ENCODE results near the gene CD4.
"Not testable (repeated sequence)": the region's sequence is repeated elsewhere in the genome, so short reads cannot be mapped to it uniquely, and the experiment has no call there.

The CD4 gene

DNA sequence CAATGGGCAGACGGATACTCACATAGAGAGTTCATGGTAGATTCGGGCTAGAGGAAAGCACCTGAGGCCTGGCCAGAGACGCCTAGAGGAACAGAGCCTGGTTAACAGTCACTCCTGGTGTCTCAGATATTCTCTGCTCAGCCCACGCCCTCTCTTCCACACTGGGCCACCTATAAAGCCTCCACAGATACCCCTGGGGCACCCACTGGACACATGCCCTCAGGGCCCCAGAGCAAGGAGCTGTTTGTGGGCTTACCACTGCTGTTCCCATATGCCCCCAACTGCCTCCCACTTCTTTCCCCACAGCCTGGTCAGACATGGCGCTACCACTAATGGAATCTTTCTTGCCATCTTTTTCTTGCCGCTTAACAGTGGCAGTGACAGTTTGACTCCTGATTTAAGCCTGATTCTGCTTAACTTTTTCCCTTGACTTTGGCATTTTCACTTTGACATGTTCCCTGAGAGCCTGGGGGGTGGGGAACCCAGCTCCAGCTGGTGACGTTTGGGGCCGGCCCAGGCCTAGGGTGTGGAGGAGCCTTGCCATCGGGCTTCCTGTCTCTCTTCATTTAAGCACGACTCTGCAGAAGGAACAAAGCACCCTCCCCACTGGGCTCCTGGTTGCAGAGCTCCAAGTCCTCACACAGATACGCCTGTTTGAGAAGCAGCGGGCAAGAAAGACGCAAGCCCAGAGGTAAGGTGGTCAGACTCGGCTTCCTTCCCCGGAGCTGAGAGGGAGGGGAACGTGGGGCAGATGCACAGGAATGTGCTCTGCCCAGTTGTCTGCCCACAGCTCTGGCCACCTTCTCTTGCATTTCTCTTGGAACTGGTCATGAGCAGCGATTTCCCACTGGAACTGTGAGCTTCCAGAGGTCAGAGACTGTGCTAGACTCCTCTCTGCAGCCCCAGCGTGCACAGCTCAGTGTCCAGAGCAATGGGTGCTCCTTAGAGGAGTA, at the start of gene CD4:
TSS of gene CD4 (plus strand) at position 557 of the 953 bp plus-strand sequence. CDS start 10,611 bp downstream, outside the sequence.
- in situ Hi-C loops (cut with MboI; ENCODE audit: low sequenced_read_pairs) = no loop called here

DNA sequence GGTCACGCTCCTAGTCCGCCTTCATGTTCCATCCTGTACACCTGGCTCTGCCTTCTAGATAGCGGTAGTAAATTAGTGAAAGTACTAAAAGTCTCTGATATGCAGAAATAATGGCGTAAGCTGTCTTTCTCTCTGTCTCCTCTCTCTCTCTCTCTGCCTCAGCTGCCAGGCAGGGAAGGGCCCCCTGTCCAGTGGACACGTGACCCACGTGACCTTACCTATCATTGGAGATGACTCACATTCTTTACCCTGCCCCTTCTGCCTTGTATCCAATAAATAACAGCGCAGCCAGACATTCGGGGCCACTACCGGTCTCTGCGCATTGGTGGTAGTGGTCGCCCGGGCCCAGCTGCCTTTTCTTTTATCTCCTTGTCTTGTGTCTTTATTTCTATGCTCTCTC, 47.2 kb upstream of the CD4 start:
- in situ Hi-C loops (cut with MboI; ENCODE audit: low sequenced_read_pairs) = not testable (repeated sequence)

DNA sequence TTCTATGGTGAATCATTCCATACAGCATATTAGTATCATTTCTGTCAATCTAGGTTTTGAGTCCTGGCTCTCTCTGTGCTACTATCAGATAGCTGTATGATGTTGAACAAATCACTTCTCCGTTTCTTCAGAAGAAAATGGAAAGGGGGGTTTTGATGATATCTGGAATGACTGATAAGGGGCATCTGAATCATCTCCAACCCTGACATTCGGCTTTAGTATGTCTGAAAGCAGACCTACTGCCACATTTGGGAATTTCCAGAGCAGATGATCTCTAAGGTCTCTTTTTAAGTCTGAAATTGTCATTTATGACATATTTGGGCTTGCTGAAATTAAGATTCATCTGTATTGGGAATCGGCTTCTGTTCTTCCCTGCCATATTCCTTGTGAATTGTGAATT, 46.5 kb upstream of the CD4 start:
- in situ Hi-C loops (cut with MboI; ENCODE audit: low sequenced_read_pairs) = no loop called here

DNA sequence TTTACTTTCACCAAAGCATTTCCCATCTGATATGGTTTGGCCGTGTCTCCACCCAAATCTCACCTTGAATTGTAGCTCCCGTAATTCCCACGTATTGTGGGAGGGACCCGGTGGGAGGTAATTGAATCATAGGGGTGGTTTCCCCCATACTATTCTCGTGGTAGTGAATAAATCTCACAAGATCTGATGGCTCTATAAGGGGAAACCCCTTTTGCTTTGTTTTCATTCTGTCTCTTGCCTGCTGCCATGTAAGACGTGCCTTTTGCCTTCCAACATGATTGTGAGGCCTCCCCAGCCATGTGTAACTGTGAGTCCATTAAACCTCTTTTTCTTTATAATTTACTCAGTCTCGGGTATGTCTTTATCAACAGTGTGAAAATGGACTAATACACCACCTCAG, 46.0 kb upstream of the CD4 start:
- in situ Hi-C loops (cut with MboI; ENCODE audit: low sequenced_read_pairs) = not testable (repeated sequence)

DNA sequence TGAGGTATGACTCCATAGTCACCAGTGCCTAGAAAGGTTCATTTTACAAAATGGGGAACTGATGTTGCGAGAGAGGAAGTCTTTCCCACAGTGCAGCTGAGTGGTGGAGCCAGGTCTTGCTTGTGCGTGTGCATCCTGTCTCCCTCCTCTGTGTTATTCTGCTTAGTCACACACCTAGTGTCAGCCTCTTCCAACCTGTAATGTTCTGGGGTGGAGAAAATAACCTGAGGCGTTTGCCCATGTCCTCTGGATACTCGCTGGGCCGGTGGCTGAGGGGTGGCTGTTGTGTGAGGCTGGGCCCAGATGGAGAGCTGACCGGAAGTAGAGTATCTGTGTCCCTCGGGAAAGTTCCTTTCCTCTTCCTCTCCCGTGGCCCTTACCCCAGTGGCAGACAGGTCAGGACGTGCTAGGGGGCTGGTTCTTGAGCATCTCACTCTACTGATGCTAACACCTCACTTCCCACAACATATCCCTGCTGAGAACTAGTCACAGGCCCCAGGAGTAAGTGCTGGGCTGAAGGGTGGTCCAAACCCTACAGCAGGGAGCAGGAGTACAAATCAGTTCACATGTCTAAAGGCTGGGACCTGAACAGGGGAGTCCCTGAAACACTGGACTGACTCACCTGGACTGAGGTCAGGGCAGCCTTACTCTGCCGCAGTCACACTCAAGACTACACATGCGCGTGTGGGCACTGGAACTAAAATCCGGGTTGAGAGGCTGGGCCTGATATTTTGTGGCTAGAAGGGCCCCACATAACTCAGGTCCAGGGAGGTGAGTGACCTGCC, 43.4 kb upstream of the CD4 start:
- in situ Hi-C loops (cut with MboI; ENCODE audit: low sequenced_read_pairs) = no loop called here

DNA sequence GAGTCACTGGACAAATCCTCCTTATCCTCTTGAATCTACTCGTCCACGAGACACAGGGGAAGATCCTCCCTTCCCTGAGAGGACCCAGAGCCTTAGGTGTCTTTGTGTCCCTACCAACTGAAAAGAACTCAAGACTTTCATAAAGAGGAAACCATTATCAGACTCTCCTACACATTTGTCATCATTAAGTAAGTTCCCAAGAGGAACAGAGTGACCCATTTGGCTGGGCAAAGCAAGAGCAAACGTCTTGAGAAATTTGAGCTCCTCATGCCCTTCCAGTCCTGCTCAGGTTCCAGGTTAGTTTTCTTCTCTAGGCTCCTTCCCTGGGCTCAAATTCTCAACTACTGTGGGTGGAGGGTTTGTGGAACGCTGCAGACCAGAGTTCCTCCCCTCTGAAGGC, 42.1 kb upstream of the CD4 start:
- in situ Hi-C loops (cut with MboI; ENCODE audit: low sequenced_read_pairs) = no loop called here

DNA sequence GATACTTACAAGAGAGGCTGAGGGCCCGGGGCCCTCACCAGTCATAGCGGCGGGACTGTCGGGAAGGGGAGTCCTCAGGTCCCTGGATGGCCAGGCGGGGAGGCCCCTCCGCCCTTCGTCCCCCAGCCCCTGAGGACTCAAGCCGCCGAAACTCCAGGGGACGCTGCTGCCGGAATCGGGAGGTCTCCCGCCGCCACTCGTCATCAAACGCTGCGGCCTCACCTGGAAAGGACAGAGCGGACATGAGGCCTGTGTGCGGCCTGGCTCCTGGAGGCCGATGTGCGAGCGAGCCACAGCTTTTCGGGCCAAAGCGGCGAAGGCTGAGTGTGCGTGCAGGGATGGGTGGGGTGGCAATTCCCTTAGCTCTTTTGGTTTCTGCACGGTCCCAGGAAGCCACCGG, 40.6 kb upstream of the CD4 start:
- in situ Hi-C loops (cut with MboI; ENCODE audit: low sequenced_read_pairs) = no loop called here

DNA sequence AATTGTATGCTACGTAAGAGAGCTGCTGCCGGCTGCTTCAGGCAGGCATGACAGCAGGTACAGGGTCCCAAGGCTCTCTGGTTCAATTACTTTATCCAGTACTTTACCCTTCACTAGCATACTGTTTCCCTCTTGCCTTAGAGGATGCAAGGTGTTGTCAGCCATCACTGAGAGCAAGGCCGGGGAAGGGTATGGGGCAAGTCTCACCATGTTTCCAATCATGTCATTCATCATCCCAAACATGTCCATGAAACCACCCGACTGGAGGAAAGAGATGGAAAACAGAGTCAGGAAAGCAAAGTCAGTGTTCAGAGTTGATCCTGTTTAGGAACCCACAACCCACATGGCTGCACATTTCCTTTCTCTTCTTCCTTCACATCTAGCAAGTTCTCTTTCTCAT, 38.8 kb upstream of the CD4 start:
- in situ Hi-C loops (cut with MboI; ENCODE audit: low sequenced_read_pairs) = no loop called here

DNA sequence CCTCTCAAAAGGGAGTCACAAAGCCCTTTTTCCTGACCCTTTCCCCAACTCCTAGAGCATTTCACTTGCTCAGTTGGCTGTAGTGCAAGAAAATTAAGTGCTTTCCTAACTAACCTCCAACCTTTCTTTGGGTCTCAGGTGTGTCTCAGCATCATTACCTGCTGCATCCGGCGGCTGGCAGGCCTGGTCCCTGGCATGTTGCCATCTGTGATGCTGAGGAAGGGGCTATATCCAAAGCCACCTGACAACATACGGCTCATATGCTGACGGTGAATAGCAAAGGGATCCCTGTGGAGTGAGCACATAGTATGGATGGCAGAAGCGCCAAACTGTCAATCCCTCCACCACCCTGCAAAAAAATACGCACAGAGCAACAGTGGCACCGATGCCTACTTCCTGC, 37.6 kb upstream of the CD4 start:
- in situ Hi-C loops (cut with MboI; ENCODE audit: low sequenced_read_pairs) = no loop called here

DNA sequence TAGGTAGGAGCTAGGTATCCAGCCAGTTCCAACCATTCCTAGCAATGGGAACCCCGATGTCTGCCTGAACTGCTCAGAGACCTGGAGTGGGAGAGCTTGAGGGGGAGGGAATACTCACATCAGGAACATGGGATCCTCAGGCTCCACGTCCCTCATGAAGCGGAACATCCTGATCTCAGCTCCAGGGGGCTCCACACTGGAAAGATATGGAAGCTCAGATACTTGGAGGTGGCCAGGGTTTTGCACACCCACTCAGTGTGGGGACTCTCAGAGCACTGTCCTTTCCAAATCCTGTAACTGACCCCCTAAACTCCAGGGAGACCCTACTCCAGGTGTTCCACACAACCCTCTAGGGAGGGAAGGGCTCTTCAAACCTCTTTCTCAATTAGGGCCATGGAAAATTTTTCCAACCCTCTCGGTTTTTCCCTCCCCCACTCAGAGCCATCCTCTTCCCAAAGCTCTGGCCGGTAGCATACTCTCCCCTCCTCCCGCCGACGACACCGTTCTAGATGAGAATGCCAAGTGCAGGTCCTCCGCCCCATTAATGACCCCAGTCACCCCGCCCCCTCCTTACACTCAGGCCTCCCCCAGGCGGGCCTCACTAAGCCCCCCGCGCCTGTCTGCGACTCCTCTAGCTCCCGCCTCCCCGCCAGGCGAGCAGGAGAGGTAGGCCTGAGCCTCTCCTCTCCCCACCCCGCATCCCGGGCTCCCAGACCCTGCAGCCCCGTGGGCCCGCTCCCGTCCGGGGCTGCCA, 37.0 kb upstream of the CD4 start:
- in situ Hi-C loops (cut with MboI; ENCODE audit: low sequenced_read_pairs) = no loop called here

DNA sequence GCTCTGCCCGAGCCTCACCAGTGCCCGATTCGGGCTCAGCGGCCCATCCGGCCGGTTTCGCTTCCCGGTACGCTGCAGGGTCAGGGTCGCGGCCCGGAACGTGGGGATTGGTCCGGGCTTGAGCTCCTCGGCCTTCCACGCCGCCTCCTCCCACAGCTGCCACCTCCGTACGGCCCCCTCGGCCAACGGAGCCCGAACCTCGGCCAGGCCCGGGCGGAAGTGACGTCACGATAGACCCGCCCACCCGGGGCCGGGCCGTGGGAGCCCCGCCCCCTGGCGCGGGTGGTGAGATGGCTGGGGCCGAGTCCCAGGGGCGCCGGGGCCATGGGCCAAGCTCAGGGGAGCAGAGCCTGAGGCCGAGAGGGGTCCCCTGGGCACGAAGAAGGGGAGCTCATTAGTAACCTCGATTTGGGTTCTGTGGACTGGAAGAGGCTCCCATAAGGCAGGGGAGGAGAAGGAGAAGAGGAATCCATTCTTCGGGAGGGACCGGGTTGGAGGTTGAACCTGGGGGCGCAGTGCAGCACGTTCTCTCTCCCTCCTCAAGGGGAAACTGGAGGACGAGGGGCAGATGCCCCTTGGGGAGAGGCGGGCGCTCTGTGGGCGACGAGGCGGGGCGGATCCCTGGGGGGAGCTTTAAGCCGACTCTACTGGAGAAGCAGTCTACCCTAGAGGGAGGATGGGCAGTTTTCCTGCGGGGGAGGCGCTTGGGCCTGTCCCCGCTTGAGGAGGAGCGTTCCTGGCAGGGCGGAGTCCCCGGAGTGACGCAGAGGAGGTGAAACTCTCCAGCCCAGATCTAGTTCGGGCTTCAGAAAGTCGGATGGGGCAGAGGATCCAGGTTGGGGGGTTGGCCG, 36.2 kb upstream of the CD4 start, which contains the start of gene MLF2:
TSS of gene MLF2 (minus strand) at position 221 of the 851 bp plus-strand sequence. CDS start 807 bp downstream, outside the sequence.
- in situ Hi-C loops (cut with MboI; ENCODE audit: low sequenced_read_pairs) = no loop called here

DNA sequence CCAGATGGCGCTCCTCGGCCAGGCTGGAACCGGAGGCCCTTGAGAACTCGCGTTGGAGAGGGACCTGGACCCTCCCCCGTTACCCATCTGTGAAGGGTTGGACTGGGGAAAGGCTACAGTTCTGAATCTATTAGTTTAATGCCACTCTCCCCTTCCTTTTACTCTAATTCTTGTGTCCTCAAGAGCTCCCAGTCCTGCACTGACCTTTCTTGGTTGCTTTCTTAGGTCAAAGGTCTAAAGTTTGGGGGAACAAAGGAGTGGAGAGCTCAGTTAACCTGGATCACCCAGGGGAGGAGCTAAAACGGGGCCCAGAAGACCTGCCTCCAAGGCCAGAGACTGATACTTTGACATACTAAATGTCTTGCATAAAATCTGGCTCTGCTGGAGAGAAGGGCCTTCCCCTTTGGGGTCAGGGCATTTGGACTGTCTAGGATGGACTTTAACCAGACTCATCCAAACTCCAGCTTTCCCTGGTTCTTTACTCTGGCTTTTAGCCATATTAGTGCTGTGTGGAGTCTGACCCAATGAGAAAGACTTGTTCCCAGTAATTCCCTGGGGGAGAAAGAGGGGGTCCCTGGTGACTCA, 35.5 kb upstream of the CD4 start:
- in situ Hi-C loops (cut with MboI; ENCODE audit: low sequenced_read_pairs) = no loop called here

DNA sequence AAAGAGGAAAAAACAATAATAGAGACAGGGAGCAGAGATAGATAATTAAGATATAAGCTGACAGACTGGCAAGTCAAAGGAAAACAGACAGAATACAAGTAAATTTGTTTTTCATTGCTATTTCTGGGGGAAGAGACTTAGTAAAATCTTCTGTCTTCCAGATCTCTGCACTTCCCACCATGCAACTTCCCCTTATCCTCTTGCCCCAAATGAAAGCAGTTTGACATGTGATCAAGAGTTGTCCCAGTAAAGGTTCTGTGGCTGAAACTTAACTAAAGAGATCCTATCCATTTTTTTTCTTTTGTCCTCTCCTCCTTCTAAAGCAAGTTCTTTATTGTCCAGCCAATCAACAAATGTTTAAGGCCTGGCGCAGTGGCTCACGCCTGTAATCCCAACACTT, 34.9 kb upstream of the CD4 start:
- in situ Hi-C loops (cut with MboI; ENCODE audit: low sequenced_read_pairs) = no loop called here

DNA sequence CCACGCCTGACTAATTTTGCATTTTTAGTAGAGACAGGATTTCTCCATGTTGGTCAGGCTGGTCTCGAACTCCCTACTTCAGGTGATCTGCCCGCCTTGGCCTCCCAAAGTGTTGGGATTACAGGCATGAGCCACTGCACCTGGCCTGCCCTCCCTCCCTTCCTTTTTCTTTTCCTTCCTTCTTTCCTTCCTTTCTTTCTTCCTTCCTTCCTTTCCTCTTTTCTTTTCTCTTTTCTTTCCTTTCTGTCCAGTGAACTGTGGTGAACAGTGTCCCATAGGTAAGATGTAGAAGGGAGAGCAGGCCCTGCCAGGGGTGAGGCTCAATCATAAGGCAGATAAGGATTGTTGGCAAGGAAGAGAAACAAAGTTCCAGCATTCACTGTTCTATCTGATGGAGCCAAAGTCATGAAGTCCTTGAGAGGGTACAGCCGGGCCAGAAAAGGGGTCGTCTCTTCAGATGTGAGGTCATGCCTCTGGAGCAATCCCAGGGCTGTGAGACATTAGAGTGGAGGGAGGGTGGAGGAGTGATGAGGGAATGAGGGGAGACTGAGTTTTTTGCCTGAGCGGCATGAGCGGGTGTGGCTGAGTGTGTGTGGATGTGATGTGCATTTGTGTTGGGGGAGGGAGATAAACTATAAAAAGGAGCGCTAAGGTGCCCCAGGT, 32.2 kb upstream of the CD4 start:
- in situ Hi-C loops (cut with MboI; ENCODE audit: low sequenced_read_pairs) = no loop called here

DNA sequence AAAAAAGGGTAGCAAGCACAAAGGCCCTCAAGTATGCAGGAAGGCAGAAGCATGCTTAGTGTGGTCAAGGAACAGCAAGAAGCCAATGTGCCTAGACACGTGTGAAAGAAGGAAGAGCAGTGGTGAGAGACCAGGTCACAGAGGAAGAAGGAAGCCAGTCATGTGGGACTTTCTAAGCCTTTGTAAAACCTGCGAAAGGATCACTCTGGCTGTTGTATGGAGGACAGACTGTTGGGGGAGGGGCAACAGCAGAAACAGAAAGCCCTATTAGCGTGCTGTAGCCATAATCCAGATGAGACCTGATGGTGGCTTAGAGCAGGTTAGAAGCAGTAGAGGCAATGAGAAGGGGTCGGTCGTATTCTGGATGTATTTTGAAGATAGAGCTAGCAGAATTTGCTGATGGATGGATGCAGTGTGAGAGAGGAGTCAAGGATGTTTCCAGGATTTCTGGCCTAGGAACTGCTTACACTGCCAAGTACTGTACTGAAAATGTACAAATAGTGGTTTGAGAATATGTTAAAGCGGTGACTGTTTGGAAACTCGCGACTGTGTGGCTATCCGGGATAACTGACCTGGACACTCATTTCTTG, 30.7 kb upstream of the CD4 start:
- in situ Hi-C loops (cut with MboI; ENCODE audit: low sequenced_read_pairs) = no loop called here

DNA sequence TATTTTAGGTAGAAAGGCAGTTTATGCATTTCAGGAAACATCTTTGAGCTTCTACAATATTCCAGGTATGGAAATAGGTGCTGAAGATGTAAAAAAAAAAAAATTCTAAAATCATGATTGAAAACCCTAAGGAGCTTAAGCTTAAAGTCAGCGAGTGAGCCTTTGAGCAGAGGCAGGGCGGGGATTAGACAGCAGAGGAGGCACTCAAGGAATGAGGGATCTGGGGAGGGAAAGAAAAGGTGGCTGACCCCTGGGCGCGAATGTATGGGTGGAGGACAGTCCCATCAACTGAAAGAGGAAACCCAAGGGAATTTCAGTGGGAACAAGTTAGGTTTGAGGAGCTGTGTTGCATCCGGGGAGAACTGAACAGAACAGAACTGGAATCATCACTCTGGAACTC, 29.6 kb upstream of the CD4 start:
- in situ Hi-C loops (cut with MboI; ENCODE audit: low sequenced_read_pairs) = no loop called here

DNA sequence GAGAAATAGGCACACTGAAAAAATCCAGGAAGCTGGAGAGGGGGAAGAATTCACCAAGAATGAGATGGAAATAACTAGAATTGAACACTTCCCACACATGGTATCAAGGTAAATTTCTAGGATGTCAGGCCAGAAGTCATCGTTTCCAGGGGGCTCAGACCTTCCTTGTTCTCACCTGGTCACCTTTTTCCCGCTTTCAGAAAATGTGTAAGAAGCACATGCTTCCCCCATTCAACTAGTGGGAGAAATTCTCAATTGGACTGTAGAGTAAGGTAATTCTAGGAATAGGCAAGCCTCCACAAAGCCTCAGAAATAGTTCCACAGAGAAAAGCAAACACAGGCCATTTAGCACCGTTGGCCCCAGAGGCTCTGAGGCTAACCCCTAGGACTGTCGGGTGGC, 25.9 kb upstream of the CD4 start:
- in situ Hi-C loops (cut with MboI; ENCODE audit: low sequenced_read_pairs) = no loop called here

DNA sequence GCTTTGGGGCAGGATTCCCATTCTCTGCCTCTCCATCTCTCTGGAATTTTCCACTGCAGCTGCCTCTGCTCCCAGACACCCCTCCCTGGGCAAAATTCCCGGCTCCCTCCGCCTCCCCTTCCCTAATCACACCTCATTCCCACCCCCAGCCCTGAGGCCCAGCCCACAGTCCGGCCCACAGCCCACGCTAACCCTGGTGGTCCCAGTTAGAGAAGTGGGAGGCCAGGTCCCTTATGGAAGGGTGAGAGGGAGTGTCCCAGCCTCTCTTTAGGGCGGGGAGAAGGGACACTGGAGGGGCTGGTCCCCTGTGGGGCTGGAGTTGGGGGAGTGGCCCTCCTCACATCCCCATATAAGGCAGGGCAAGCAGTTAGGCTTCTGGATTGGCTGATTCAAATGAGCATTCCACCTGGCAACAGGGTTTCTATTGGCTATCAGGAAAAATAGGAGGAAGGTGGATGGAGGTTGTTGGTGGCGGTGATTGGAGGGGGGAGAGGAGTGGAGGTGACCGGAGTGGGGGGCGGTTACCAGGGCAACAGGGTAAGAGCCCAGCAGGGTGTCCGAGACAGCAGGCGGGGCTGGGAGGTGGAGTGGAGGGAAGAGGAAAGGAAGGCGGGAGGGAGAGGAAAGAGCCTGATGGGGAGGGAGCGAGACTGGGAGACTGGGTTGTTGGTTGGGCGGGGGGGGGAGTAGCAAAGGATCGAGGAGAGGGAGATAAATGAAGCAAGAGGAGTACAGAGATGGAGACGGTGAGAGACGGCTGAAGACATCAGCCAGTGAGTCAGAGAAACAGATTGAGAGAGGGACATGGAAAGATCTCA, 25.1 kb upstream of the CD4 start:
- in situ Hi-C loops (cut with MboI; ENCODE audit: low sequenced_read_pairs) = no loop called here
